MM.1S (cell line): ENCODE measurements around the gene SPEG.

Experiments used
- EZH2 ChIP-seq: fragments of 300-600 bp; sonication (generic); optimal IDR thresholded peaks from 2 replicates; pipeline ENCODE3; 2017; ENCODE audit warnings: low read depth, mild to moderate bottlenecking, antibody characterized with exemption, low read length, mixed read lengths
- EZH2phosphoT487 ChIP-seq: fragments of 300-600 bp; sonication (generic); IDR thresholded peaks from 2 replicates; pipeline ENCODE4 v1.6.1; 2018; ENCODE audit warnings: antibody characterized with exemption, low read length
- TF ChIP-seq, protein P1 (sequence below): fragments of 300-600 bp; sonication (generic); IDR thresholded peaks from 2 replicates; pipeline ENCODE4 v1.5.1; 2016; ENCODE audit warnings: antibody characterized with exemption, low read length, mixed read lengths

DNA sequence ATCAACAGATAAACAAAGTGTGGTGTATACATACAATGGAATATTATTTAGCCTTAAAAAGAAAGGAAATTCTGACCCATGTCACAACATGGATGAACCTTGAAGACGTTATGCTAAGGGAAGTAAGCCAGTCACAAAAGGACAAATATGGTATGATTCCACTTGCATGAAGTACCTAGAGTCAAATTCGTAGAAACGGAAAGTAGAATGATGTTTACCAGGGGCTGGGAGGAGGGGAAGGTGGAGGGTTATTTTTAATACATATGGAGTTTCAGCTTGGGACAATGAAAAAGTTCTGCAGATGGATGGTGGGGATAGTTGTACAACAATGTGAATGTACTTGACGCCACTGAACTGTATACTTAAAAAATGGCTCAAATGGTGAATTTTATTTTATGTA is 19.8 kb upstream of the SPEG start:
- TF ChIP-seq EZH2: no peak
- TF ChIP-seq, protein P1, sequence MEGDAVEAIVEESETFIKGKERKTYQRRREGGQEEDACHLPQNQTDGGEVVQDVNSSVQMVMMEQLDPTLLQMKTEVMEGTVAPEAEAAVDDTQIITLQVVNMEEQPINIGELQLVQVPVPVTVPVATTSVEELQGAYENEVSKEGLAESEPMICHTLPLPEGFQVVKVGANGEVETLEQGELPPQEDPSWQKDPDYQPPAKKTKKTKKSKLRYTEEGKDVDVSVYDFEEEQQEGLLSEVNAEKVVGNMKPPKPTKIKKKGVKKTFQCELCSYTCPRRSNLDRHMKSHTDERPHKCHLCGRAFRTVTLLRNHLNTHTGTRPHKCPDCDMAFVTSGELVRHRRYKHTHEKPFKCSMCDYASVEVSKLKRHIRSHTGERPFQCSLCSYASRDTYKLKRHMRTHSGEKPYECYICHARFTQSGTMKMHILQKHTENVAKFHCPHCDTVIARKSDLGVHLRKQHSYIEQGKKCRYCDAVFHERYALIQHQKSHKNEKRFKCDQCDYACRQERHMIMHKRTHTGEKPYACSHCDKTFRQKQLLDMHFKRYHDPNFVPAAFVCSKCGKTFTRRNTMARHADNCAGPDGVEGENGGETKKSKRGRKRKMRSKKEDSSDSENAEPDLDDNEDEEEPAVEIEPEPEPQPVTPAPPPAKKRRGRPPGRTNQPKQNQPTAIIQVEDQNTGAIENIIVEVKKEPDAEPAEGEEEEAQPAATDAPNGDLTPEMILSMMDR: no peak
- TF ChIP-seq EZH2phosphoT487: no peak
